PC-9 (cell line): ENCODE measurements around the gene GABRR3. TPM values are rescaled to one million over a fixed set of nuclear protein-coding genes. Genes with fewer than 3 reads are reported as not detected.

Experiments used
- BruUV-seq: library from RNA; stranded (reverse); fragments of 400-500 nt; replicated peaks from 2 replicates; lab custom pipeline; 2021; lab: Mats Ljungman, UMichigan
- CTCF ChIA-PET: fragments of 300-600 bp; sonication (Branson Sonifier 250); formaldehyde crosslinking; loops from one replicate; lab custom pipeline; 2022; ENCODE audit warnings: antibody characterized with exemption; lab: Charles Lee
- POLR2A ChIA-PET: fragments of 300-600 bp; sonication (Branson Sonifier 250); formaldehyde crosslinking; loops from one replicate; lab custom pipeline; 2022; ENCODE audit warnings: antibody characterized with exemption; ENCODE audit not compliant: unreplicated experiment; lab: Charles Lee
- DNase-seq, 2 experiments: peaks; one replicate each; pipeline versions ENCODE4 v3.0.0 to v3.0.0-alpha.2; 2015 to 2022; ENCODE audit warnings: mixed read lengths in 1 of 2
- H2AFZ ChIP-seq: fragments of 200-600 bp; sonication (generic); 2 replicates; pipeline ENCODE4 v1.8.1; 2017; ENCODE audit warnings: antibody characterized with exemption
- H3F3A ChIP-seq: fragments of 200-600 bp; sonication (generic); 2 replicates; pipeline ENCODE4 v1.8.1; 2017; ENCODE audit warnings: antibody characterized with exemption, mild to moderate bottlenecking, low read depth; ENCODE audit not compliant: insufficient read depth
- H3K27ac ChIP-seq: fragments of 200-600 bp; sonication (generic); 2 replicates; pipeline ENCODE4 v1.6.1; 2016; ENCODE audit warnings: mixed run types
- H3K27me3 ChIP-seq: fragments of 200-600 bp; sonication (generic); 2 replicates; pipeline ENCODE4 v1.6.1; 2016; ENCODE audit warnings: low read depth, mixed run types; ENCODE audit not compliant: insufficient read depth
- H3K36me3 ChIP-seq: fragments of 200-600 bp; sonication (generic); 2 replicates; pipeline ENCODE4 v1.6.1; 2016; ENCODE audit warnings: low read depth, mixed run types
- H3K4me1 ChIP-seq: fragments of 200-600 bp; sonication (generic); replicated peaks from 2 replicates; pipeline ENCODE4 v1.6.1; 2016; ENCODE audit warnings: mixed run types; ENCODE audit not compliant: insufficient read depth
- H3K4me2 ChIP-seq: fragments of 200-600 bp; sonication (generic); 2 replicates; pipeline ENCODE4 v1.6.1; 2017; ENCODE audit warnings: mixed run types
- H3K4me3 ChIP-seq: fragments of 200-600 bp; sonication (generic); 2 replicates; pipeline ENCODE4 v1.6.1; 2016; ENCODE audit warnings: mixed run types
- H3K79me2 ChIP-seq: fragments of 200-600 bp; sonication (generic); 2 replicates; pipeline ENCODE4 v1.6.1; 2017; ENCODE audit warnings: low read depth, mixed run types
- H3K9me2 ChIP-seq: fragments of 200-600 bp; sonication (generic); 2 replicates; pipeline ENCODE4 v1.8.1; 2017; ENCODE audit warnings: mild to moderate bottlenecking; ENCODE audit not compliant: insufficient read depth
- H3K9me3 ChIP-seq: fragments of 200-600 bp; sonication (generic); 2 replicates; pipeline ENCODE4 v1.8.1; 2016; ENCODE audit warnings: low read depth; ENCODE audit not compliant: insufficient read depth
- H4K20me1 ChIP-seq: fragments of 200-600 bp; sonication (generic); 2 replicates; pipeline ENCODE4 v1.8.1; 2017; ENCODE audit not compliant: insufficient read depth
- EZH2 ChIP-seq: fragments of 200-600 bp; sonication (generic); IDR thresholded peaks from 2 replicates; pipeline ENCODE4 v1.8.0; 2017; ENCODE audit warnings: antibody characterized with exemption, low read depth
- intact Hi-C: fragments of 100-400 bp; cut with micrococcal nuclease; formaldehyde crosslinking; loops from one replicate; pipeline ENCODE4 v1.10.0; 2022; ENCODE audit not compliant: unreplicated experiment
- total RNA-seq: library from RNA; stranded (reverse); gene quantifications from 2 replicates; pipeline ENCODE4 v1.2.3, GENCODE V29; 2021
- TF ChIP-seq, protein P1 (sequence below): fragments of 200-600 bp; sonication (generic); conservative IDR thresholded peaks from 2 replicates; pipeline ENCODE4 v1.6.1; 2017; ENCODE audit warnings: mixed run types, antibody characterized with exemption, mild to moderate bottlenecking, moderate library complexity

Gene GABRR3
- total RNA-seq, 1 experiment from 2014 or later, result not detected

DNA sequence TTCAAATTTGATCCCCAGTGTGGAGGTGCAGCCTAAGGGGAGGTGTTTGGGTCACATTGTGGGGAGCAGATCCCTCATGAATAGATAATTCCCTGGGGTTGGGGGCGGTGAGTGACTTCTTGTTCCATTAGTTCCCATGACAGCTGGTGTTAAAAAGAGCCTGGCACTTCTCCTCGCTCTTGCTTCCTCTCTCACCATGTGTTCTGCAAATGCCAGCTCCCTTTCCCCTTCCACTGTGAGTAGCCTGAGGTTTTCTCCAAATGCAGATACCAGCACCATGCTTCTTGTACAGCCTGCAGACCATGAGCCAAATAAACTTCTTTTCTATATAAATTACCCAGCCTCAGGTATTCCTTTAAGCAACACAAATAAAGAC lies 86.0 kb downstream of the GABRR3 start:
- no peak for DNase-seq
- Histone ChIP-seq H3K9me3 (no peaks in the 10 kb centered on the region), H3K4me3 (no peak overlapping the region), H3K4me2 (no peak overlapping the region), H2AFZ (no peak overlapping the region), H3K79me2 (peaks cover 12% of the 10 kb centered on the region; the same call in 1 of the 2 replicates), H3K9me2 (no peaks in the 10 kb centered on the region), H3K27me3 (no peaks in the 10 kb centered on the region), H4K20me1 (no peaks in the 10 kb centered on the region), H3F3A (peaks cover 23% of the 10 kb centered on the region), H3K27ac (no peak overlapping the region), H3K36me3 (peaks cover 66% of the 10 kb centered on the region), H3K4me1 (peaks cover 32% of the 10 kb centered on the region)
- POLR2A ChIA-PET, result interaction anchor here (0.6 kb wide), 1 partner anchor 14 kb away, joined by 4 read pairs; no protein-coding TSS in a partner anchor
- TF ChIP-seq, protein P1, sequence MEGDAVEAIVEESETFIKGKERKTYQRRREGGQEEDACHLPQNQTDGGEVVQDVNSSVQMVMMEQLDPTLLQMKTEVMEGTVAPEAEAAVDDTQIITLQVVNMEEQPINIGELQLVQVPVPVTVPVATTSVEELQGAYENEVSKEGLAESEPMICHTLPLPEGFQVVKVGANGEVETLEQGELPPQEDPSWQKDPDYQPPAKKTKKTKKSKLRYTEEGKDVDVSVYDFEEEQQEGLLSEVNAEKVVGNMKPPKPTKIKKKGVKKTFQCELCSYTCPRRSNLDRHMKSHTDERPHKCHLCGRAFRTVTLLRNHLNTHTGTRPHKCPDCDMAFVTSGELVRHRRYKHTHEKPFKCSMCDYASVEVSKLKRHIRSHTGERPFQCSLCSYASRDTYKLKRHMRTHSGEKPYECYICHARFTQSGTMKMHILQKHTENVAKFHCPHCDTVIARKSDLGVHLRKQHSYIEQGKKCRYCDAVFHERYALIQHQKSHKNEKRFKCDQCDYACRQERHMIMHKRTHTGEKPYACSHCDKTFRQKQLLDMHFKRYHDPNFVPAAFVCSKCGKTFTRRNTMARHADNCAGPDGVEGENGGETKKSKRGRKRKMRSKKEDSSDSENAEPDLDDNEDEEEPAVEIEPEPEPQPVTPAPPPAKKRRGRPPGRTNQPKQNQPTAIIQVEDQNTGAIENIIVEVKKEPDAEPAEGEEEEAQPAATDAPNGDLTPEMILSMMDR, result no peak
- TF ChIP-seq EZH2, result no peak
- BruUV-seq, result no TSS peak
- intact Hi-C loops, result no loop called here
- CTCF ChIA-PET, result no interaction called here

DNA sequence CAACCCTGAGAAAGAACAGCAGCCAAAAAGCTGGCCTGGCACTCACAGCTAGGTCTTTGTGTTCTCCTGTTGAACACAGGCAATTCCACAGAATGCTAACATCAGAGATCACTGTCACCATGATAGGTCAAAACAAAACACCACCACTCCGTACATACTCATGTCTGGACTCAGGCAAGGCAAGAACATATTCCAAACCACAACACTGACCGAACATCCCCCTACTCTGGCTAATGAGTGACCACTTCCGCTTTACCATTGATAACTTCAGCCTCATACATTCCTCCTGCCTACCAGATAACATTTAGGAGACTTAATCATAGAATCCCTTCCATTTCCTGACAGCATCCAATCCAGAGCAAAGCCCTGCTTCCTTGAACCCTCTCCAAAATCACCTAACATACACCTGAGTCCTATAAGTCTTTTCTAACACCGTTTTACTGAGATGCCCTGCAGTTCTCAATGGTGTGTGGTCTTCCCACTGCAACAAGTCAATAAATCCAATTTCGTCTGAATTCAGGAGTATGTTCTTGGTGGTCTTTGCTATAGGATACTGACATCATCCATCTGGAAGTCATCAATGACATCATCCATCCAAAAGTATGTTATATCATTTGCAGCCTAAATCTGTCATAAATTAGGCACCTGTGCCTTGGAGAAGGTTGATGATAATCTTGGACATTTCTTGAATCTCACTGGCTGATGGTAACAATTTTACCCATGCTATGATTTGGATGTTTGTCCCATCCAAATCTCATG lies 86.6 kb downstream of the GABRR3 start:
- Histone ChIP-seq H3K4me1 (peaks cover 26% of the 10 kb centered on the region), H2AFZ (no peak overlapping the region), H3K27ac (no peak overlapping the region), H3K4me2 (no peak overlapping the region), H3K4me3 (no peak overlapping the region), H3K36me3 (peaks cover 70% of the 10 kb centered on the region), H4K20me1 (no peaks in the 10 kb centered on the region), H3K27me3 (no peaks in the 10 kb centered on the region), H3F3A (peaks cover 21% of the 10 kb centered on the region), H3K9me2 (no peaks in the 10 kb centered on the region), H3K79me2 (peaks cover 12% of the 10 kb centered on the region; the same call in 1 of the 2 replicates), H3K9me3 (no peaks in the 10 kb centered on the region)
- no TSS peak for BruUV-seq
- intact Hi-C loops, result no loop called here
- ChIA-PET CTCF (no interaction called here), POLR2A (interaction anchor here (0.6 kb wide), 1 partner anchor 13 kb away, joined by 4 read pairs; no protein-coding TSS in a partner anchor)
- no peak for DNase-seq
- no peak for TF ChIP-seq EZH2
- TF ChIP-seq, protein P1, result no peak

DNA sequence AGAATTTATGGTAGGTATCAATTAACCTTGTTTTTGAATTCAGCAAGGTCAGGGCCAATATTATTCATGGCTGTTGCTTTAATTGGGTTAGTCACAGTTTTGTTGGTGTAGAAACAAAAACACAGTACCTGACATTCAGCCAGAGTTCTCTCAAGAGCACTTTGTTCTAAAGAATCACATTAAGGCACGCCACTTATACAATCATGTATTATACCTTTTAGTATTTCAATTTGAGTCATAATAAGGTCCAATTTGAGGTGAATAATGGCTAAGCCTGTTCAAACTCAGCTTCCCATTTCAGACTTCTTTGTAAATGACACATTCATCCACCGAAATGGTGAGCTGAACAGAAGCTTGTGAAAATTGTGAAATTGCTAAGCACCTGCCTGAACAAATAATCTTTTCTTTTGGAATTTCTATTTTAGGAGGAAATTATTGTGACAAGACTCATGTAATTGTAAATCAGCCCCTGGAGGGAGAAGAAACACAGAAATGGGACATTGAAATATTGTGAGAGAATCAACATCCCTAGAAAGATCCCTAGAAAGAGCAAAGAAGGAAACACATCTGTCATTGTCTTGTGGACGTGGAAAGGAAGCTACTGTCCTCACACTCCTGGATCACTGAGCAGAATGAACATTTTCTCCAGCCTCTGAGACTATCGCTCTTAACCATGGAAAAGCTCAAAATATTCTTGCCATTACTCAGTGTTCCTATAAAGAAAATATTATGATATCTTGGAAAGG lies 92.1 kb downstream of the GABRR3 start:
- H3K27ac ChIP-seq, result no peak overlapping the region
- no peaks in the 10 kb centered on the region for H3F3A ChIP-seq
- no peaks in the 10 kb centered on the region for H3K9me2 ChIP-seq
- no peaks in the 10 kb centered on the region for H3K27me3 ChIP-seq
- H3K4me1 ChIP-seq, result no peaks in the 10 kb centered on the region
- no peaks in the 10 kb centered on the region for H3K9me3 ChIP-seq
- no peak for DNase-seq
- no TSS peak for BruUV-seq
- H3K4me2 ChIP-seq, result no peak overlapping the region
- H2AFZ ChIP-seq, result no peak overlapping the region
- no peaks in the 10 kb centered on the region for H3K79me2 ChIP-seq
- CTCF ChIA-PET, result no interaction called here
- POLR2A ChIA-PET, result no interaction called here
- intact Hi-C loops, result no loop called here
- peaks cover 40% of the 10 kb centered on the region for H3K36me3 ChIP-seq
- no peaks in the 10 kb centered on the region for H4K20me1 ChIP-seq
- H3K4me3 ChIP-seq, result no peak overlapping the region
- TF ChIP-seq EZH2, result no peak
